ENCODE results near the gene PRELP. TPM values are rescaled to one million over a fixed set of nuclear protein-coding genes. Genes with fewer than 3 reads are reported as not detected.

PRELP gene
- total and polyA plus RNA-seq, 4 donors: 0.09 to 5.8 (median 3.6) TPM

- H3K9ac ChIP-seq (ENCODE audit: low read depth in 1 of 2, low read length in 2 of 2): no peak overlapping the region
- WGBS: 68% methylated on average over 9 of the region's 9 CpGs
- no peak overlapping the region for H3K27ac ChIP-seq (ENCODE audit: low read depth in 1 of 2, low read length in 2 of 2)
- H3K4me3 ChIP-seq (ENCODE audit: low read depth in 1 of 3, low read length in 3 of 3): no peak overlapping the region
- H3K9me3 ChIP-seq (ENCODE audit: control insufficient read depth in 4 of 4, low read length in 3 of 4): no peaks in the 10 kb centered on the region
- peaks cover 0 to 5% (median 3%) of the 10 kb centered on the region in 4 donors for H3K4me1 ChIP-seq (ENCODE audit: control insufficient read depth in 4 of 4, insufficient read depth in 4 of 4, low read length in 3 of 4)
- H3K27me3 ChIP-seq (ENCODE audit: control insufficient read depth in 4 of 4, insufficient read depth in 4 of 4, low read length in 3 of 4): no peaks in the 10 kb centered on the region
- no peak for DNase-seq (ENCODE audit: low spot score)
- H3K36me3 ChIP-seq (ENCODE audit: control insufficient read depth in 4 of 4, insufficient read depth in 3 of 4, low read depth in 1 of 4, low read length in 3 of 4): no peaks in the 10 kb centered on the region
- TF ChIP-seq RAD21 (IDR thresholded peaks at IDR 0.05) (no peak), RXRA (IDR thresholded peaks at IDR 0.05) (no peak), NR2F2 (IDR thresholded peaks at IDR 0.05) (no peak), FOXA2 (IDR thresholded peaks at IDR 0.05) (no peak), YY1 (IDR thresholded peaks at IDR 0.05) (no peak)
Observed at GRCh38 chr1:203491664-203492063, 16.1 kb downstream of the PRELP start.

GRCh38 chr1:203492082-203492747, 16.6 kb downstream of the PRELP start:
- no peak overlapping the region for H3K9ac ChIP-seq (ENCODE audit: low read depth in 1 of 2, low read length in 2 of 2)
- H3K36me3 ChIP-seq (ENCODE audit: control insufficient read depth in 4 of 4, insufficient read depth in 3 of 4, low read depth in 1 of 4, low read length in 3 of 4): no peaks in the 10 kb centered on the region
- H3K27ac ChIP-seq (ENCODE audit: low read depth in 1 of 2, low read length in 2 of 2): no peak overlapping the region
- no peak for TF ChIP-seq RAD21 (IDR thresholded peaks at IDR 0.05)
- no peak for TF ChIP-seq HNF4A (conservative IDR thresholded peaks at IDR 0.05)
- TF ChIP-seq REST (IDR thresholded peaks at IDR 0.05): no peak
- TF ChIP-seq FOXA1 (IDR thresholded peaks at IDR 0.05): no peak
- TF ChIP-seq SP1 (IDR thresholded peaks at IDR 0.05): no peak
- TF ChIP-seq ATF3 (IDR thresholded peaks at IDR 0.05): no peak
- TF ChIP-seq TAF1 (conservative IDR thresholded peaks at IDR 0.05): no peak
- TF ChIP-seq NR2F2 (IDR thresholded peaks at IDR 0.05): no peak
- no peak for TF ChIP-seq MAX (IDR thresholded peaks at IDR 0.05)
- no peak for TF ChIP-seq EGR1 (IDR thresholded peaks at IDR 0.05; ENCODE audit: low read depth in 2 of 2)
- no peak for TF ChIP-seq ZBTB33 (IDR thresholded peaks at IDR 0.05)
- TF ChIP-seq HNF4G (IDR thresholded peaks at IDR 0.05): no peak
- no peak for TF ChIP-seq CTCF (IDR thresholded peaks at IDR 0.05; ENCODE audit: low read depth, low read length, missing input control)
- no peak for TF ChIP-seq FOXA2 (IDR thresholded peaks at IDR 0.05)
- no peak for TF ChIP-seq RXRA (IDR thresholded peaks at IDR 0.05)
- no peak for TF ChIP-seq YY1 (IDR thresholded peaks at IDR 0.05)
- DNase-seq (ENCODE audit: low spot score): no peak
- no peak overlapping the region for H3K4me3 ChIP-seq (ENCODE audit: low read depth in 1 of 3, low read length in 3 of 3)
- no peaks in the 10 kb centered on the region for H3K27me3 ChIP-seq (ENCODE audit: control insufficient read depth in 4 of 4, insufficient read depth in 4 of 4, low read length in 3 of 4)
- H3K4me1 ChIP-seq (ENCODE audit: control insufficient read depth in 4 of 4, insufficient read depth in 4 of 4, low read length in 3 of 4): peaks cover 0 to 5% (median 3%) of the 10 kb centered on the region in 4 donors
- 65% methylated on average over 8 of the region's 8 CpGs for WGBS
- H3K9me3 ChIP-seq (ENCODE audit: control insufficient read depth in 4 of 4, low read length in 3 of 4): no peaks in the 10 kb centered on the region

Data from liver (tissue), 9 donors.